Neuronal stem cell (in vitro differentiated cells): ENCODE data around the gene CCDC28B.

Experiments used
- DNase-seq: peaks from one replicate; pipeline ENCODE4 v3.0.0-alpha.2; 2013; ENCODE audit warnings: low spot score
- H2AFZ ChIP-seq: one replicate; pipeline ENCODE4 v1.6.1; 2013; ENCODE audit warnings: mild to moderate bottlenecking, low read length, inconsistent platforms
- H2AK5ac ChIP-seq: 2 replicates; pipeline ENCODE4 v1.6.1; 2013; ENCODE audit warnings: low read depth, mild to moderate bottlenecking, inconsistent platforms, low read length, moderate library complexity, mixed read lengths
- H2BK120ac ChIP-seq: 2 replicates; pipeline ENCODE4 v1.6.1; 2013; ENCODE audit warnings: low read depth, mild to moderate bottlenecking, inconsistent platforms, low read length, moderate library complexity, mixed read lengths
- H2BK12ac ChIP-seq: one replicate; pipeline ENCODE4 v1.6.1; 2013; ENCODE audit warnings: low read length, inconsistent platforms
- H2BK15ac ChIP-seq: 2 replicates; pipeline ENCODE4 v1.6.1; 2013; ENCODE audit warnings: mild to moderate bottlenecking, low read length, inconsistent platforms, mixed read lengths
- H2BK5ac ChIP-seq: one replicate; pipeline ENCODE4 v1.6.1; 2013; ENCODE audit warnings: inconsistent platforms, mild to moderate bottlenecking, low read length, moderate library complexity
- H3K14ac ChIP-seq: one replicate; pipeline ENCODE4 v1.6.1; 2013; ENCODE audit warnings: low read length, inconsistent platforms
- H3K18ac ChIP-seq: 2 replicates; pipeline ENCODE4 v1.6.1; 2013; ENCODE audit warnings: low read length, inconsistent platforms
- H3K23ac ChIP-seq: 2 replicates; pipeline ENCODE4 v1.6.1; 2013; ENCODE audit warnings: low read depth, mild to moderate bottlenecking, mixed read lengths, low read length, inconsistent platforms; ENCODE audit not compliant: poor library complexity
- H3K27ac ChIP-seq: replicated peaks from 3 replicates; pipeline ENCODE4 v1.5.1; 2013; ENCODE audit warnings: low read length, inconsistent platforms
- H3K27me3 ChIP-seq, 3 experiments: 2 replicates each; pipeline ENCODE4 v1.6.1; 2013; ENCODE audit warnings: low read length in 3 of 3, mild to moderate bottlenecking in 2 of 3, inconsistent platforms in 1 of 3, low read depth in 1 of 3, mixed read lengths in 1 of 3, moderate library complexity in 1 of 3; ENCODE audit not compliant: control insufficient read depth in 3 of 3, insufficient read depth in 3 of 3
- H3K36me3 ChIP-seq, 2 donors: replicated peaks in 1 of 2; 2 replicates each; pipeline ENCODE4 v1.6.1; 2013; ENCODE audit warnings: low read length in 2 of 2; ENCODE audit not compliant: control insufficient read depth in 2 of 2, insufficient read depth in 2 of 2
- H3K4ac ChIP-seq: 2 replicates; pipeline ENCODE4 v1.6.1; 2013; ENCODE audit warnings: inconsistent platforms, mild to moderate bottlenecking, low read length, moderate library complexity
- H3K4me1 ChIP-seq, 2 donors: 1 replicate in 1 of 2; 2 replicates in 1 of 2; pipeline ENCODE4 v1.6.1; 2013; ENCODE audit warnings: low read length in 2 of 2, low read depth in 1 of 2; ENCODE audit not compliant: control insufficient read depth in 2 of 2, insufficient read depth in 1 of 2
- H3K4me2 ChIP-seq: one replicate; pipeline ENCODE4 v1.6.1; 2013; ENCODE audit warnings: mild to moderate bottlenecking, low read length, inconsistent platforms; ENCODE audit not compliant: insufficient read depth, poor library complexity, severe bottlenecking
- H3K4me3 ChIP-seq, 2 donors: 2 replicates each; pipeline ENCODE4 v1.5.1; 2013; ENCODE audit warnings: low read length in 2 of 2, mild to moderate bottlenecking in 2 of 2, inconsistent platforms in 1 of 2, moderate library complexity in 1 of 2
- H3K79me1 ChIP-seq: one replicate; pipeline ENCODE4 v1.6.1; 2013; ENCODE audit warnings: low read depth, mild to moderate bottlenecking, inconsistent platforms, low read length, moderate library complexity
- H3K9ac ChIP-seq: one replicate; pipeline ENCODE4 v1.6.1; 2013; ENCODE audit warnings: mild to moderate bottlenecking, low read depth, low read length, inconsistent platforms; ENCODE audit not compliant: poor library complexity
- H3K9me3 ChIP-seq, 2 donors: replicated peaks in 1 of 2; 2 replicates each; pipeline versions ENCODE3 to v1.6.1; 2013; ENCODE audit warnings: low read length in 2 of 2, mild to moderate bottlenecking in 2 of 2, inconsistent platforms in 1 of 2, low read depth in 1 of 2, mixed read lengths in 1 of 2, moderate library complexity in 1 of 2; ENCODE audit not compliant: control insufficient read depth in 2 of 2, insufficient read depth in 1 of 2
- H4K8ac ChIP-seq: one replicate; pipeline ENCODE4 v1.6.1; 2013; ENCODE audit warnings: low read depth, mild to moderate bottlenecking, inconsistent platforms, low read length, moderate library complexity
- H4K91ac ChIP-seq: one replicate; pipeline ENCODE4 v1.6.1; 2013; ENCODE audit warnings: low read length, low read depth, mild to moderate bottlenecking, inconsistent platforms; ENCODE audit not compliant: poor library complexity
- WGBS, 2 donors: extraction: QIAGEN DNeasy Blood & Tissue Kit; methylation state at CpG; one replicate each; pipeline ENCODE4 v1.1.7; 2013; ENCODE audit warnings: missing lambda C conversion rate in 2 of 2, mixed read lengths in 1 of 2; ENCODE audit not compliant: insufficient read length in 2 of 2, insufficient replicate concordance in 1 of 2; ENCODE audit errors: extremely low coverage in 2 of 2; 5-methylcytosine and 5-hydroxymethylcytosine counted together

The CCDC28B gene

GRCh38 chr1:32239337-32239736, 38.9 kb downstream of the CCDC28B start:
- Histone ChIP-seq H2BK120ac (peak overlapping the region; percentile 91), H3K14ac (peak overlapping the region; percentile 100), H3K36me3 (peaks cover 0 to 8% of the 10 kb centered on the region in 2 donors), H2BK5ac (peak overlapping the region; percentile 93), H2AK5ac (peak overlapping the region; percentile 75), H3K27me3 (no peaks in the 10 kb centered on the region), H3K9me3 (no peaks in the 10 kb centered on the region), H3K4me1 (peaks cover 3 to 7% of the 10 kb centered on the region in 2 donors), H3K27ac (peak overlapping the region; percentile 92), H3K9ac (peak overlapping the region; percentile 97), H3K18ac (peak overlapping the region; percentile 99), H3K23ac (peak overlapping the region; percentile 85), H4K8ac (no peak overlapping the region), H2BK15ac (peak overlapping the region; percentile 99), H2AFZ (no peak overlapping the region), H3K4ac (no peak overlapping the region), H4K91ac (no peak overlapping the region), H3K79me1 (peaks cover 6% of the 10 kb centered on the region), H3K4me2 (peak overlapping the region; percentile 99), H2BK12ac (peak overlapping the region; percentile 84), H3K4me3 (peak overlapping the region in 1 of 2 donors; percentile 92)
- WGBS, 2 donors: no CpG with 5 or more reads among the region's 4 CpGs
- DNase-seq: no peak

- H3K4me1 ChIP-seq: peaks cover 3 to 7% of the 10 kb centered on the region in 2 donors
- H3K27ac ChIP-seq: peak overlapping the region; percentile 92
- peak overlapping the region; percentile 75 for H2AK5ac ChIP-seq
- H3K79me1 ChIP-seq: peaks cover 3% of the 10 kb centered on the region
- no peak for DNase-seq
- H2BK12ac ChIP-seq: peak overlapping the region; percentile 84
- H3K14ac ChIP-seq: peak overlapping the region; percentile 100
- WGBS, 2 donors: no CpG with 5 or more reads among the region's 20 CpGs
- peak overlapping the region; percentile 99 for H2BK15ac ChIP-seq
- H3K9ac ChIP-seq: peak overlapping the region; percentile 97
- peaks cover 0 to 5% of the 10 kb centered on the region in 2 donors for H3K36me3 ChIP-seq
- H4K8ac ChIP-seq: peak overlapping the region; percentile 65
- H2BK120ac ChIP-seq: peak overlapping the region; percentile 91
- no peaks in the 10 kb centered on the region for H3K27me3 ChIP-seq
- H2BK5ac ChIP-seq: peak overlapping the region; percentile 93
- peak overlapping the region; percentile 99 for H3K18ac ChIP-seq
- peak overlapping the region; percentile 95 for H2AFZ ChIP-seq
- peak overlapping the region; percentile 92 for H4K91ac ChIP-seq
- H3K4ac ChIP-seq: peak overlapping the region; percentile 98
- peak overlapping the region; percentile 85 for H3K23ac ChIP-seq
- peak overlapping the region; percentile 99 for H3K4me2 ChIP-seq
- no peaks in the 10 kb centered on the region for H3K9me3 ChIP-seq
- H3K4me3 ChIP-seq: peak overlapping the region in 1 of 2 donors; percentile 92
Observed at GRCh38 chr1:32239790-32240139, 39.4 kb downstream of the CCDC28B start.

- Histone ChIP-seq H3K9me3 (no peaks in the 10 kb centered on the region), H3K18ac (peak overlapping the region; percentile 99)
- WGBS, 2 donors: no CpG with 5 or more reads among the region's 62 CpGs
Observed at GRCh38 chr1:32240140-32240951, 40.0 kb downstream of the CCDC28B start.

More at GRCh38 chr1:32240140-32240951, 40.0 kb downstream of the CCDC28B start:
- Histone ChIP-seq H2BK12ac (peak overlapping the region; percentile 84), H3K4me3 (peak overlapping the region; percentile 46 to 95), H3K27me3 (no peaks in the 10 kb centered on the region), H2BK5ac (peak overlapping the region; percentile 93), H2AK5ac (peak overlapping the region; percentile 79), H4K8ac (peak overlapping the region; percentile 65), H3K23ac (peak overlapping the region; percentile 85), H3K79me1 (peaks cover 3% of the 10 kb centered on the region), H3K14ac (peak overlapping the region; percentile 100), H3K36me3 (peaks cover 0 to 5% of the 10 kb centered on the region in 2 donors), H3K27ac (peak overlapping the region; percentile 96), H3K9ac (peak overlapping the region; percentile 98), H3K4me1 (peaks cover 3 to 7% of the 10 kb centered on the region in 2 donors), H3K4ac (peak overlapping the region; percentile 98), H4K91ac (peak overlapping the region; percentile 92), H2BK120ac (peak overlapping the region; percentile 91), H3K4me2 (peak overlapping the region; percentile 99), H2BK15ac (peak overlapping the region; percentile 99), H2AFZ (peak overlapping the region; percentile 95)
- peak; percentile 93 for DNase-seq
